ENCODE results near the gene SPTY2D1.

Gene SPTY2D1

GRCh38 chr11:18563090-18563730 is 70.9 kb downstream of the SPTY2D1 start:
- DNase-seq (ENCODE audit: low read depth in 2 of 2): no peak
